ENCODE results near the gene CLK2. TPM values are rescaled to one million over a fixed set of nuclear protein-coding genes. Genes with fewer than 3 reads are reported as not detected.
A peak's percentile ranks its signal among the peaks of the same experiment; 100 is the strongest.

CLK2 gene
- total and polyA plus RNA-seq, 2 of the 13 experiments (the other 11 are each of a cell fraction or from before 2014, with no cell fraction given) = 20.1 to 73.5 TPM

DNA sequence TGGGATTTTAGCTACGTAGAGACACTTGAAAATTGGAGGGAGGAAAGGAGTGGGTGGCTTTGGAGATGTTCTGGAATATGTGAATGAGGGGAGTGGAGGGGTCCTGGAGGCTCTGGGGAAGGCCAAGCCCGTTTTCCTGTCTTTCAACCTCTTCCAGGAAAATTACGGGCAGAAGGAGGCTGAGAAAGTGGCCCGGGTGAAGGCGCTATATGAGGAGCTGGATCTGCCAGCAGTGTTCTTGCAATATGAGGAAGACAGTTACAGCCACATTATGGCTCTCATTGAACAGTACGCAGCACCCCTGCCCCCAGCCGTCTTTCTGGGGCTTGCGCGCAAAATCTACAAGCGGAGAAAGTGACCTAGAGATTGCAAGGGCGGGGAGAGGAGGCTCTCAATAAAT is 46.9 kb upstream of the CLK2 start:
- intact Hi-C loops (cut with micrococcal nuclease; ENCODE audit: unreplicated experiment) = loop anchor here (5.0 kb wide), 3 partner anchors 43 to 272 kb away; partner anchors contain the start of genes HCN3, MTX1 and THBS3
- WGBS (ENCODE audit: low lambda C conversion rate) = 97% methylated on average over 11 of the region's 11 CpGs
- POLR2A ChIA-PET = interaction anchor here (0.8 to 0.9 kb wide), 2 partner anchors 37 to 47 kb away, joined by 3 to 4 read pairs; partner anchors contain the start of gene CLK2
- no peak overlapping the region for H3K27ac ChIP-seq (ENCODE audit: extremely low read length, insufficient read depth, low read length)
- H3K4me3 ChIP-seq (replicated peaks in 1 of 3; ENCODE audit: insufficient read depth in 1 of 3, low read depth in 2 of 3, low read length in 3 of 3) = no peak overlapping the region
- no TSS peak for BruUV-seq (replicated peaks)
- peaks cover 6% of the 10 kb centered on the region for H4K20me1 ChIP-seq (ENCODE audit: insufficient read depth, low read length)
- peaks cover 32% of the 10 kb centered on the region for H3K4me1 ChIP-seq (ENCODE audit: insufficient read depth, low read length)
- FAIRE-seq (no peak), DNase-seq (ENCODE audit: low spot score) (no peak), ATAC-seq (no peak)
- no peak overlapping the region for H2AFZ ChIP-seq (ENCODE audit: low read length)
- H3K9me3 ChIP-seq (ENCODE audit: low read length) = no peaks in the 10 kb centered on the region
- TF ChIP-seq CBX2 (IDR thresholded peaks at IDR 0.05; ENCODE audit: low read depth, low read length) (no peak), CBX2 (CRISPR knock-in tag; IDR thresholded peaks at IDR 0.05; ENCODE audit: low read depth) (no peak), GATA4 (IDR thresholded peaks at IDR 0.05; ENCODE audit: borderline replicate concordance, low read depth) (0 out of 2 replicates have a peak, but pooled peaks have one; percentile 14)
- H3K4me2 ChIP-seq (ENCODE audit: low read depth, low read length) = no peak overlapping the region
- peaks cover 6 to 28% of the 10 kb centered on the region in 2 experiments; a peak in 4 of 5 replicates for H3K36me3 ChIP-seq (replicated peaks in 1 of 2; ENCODE audit: control insufficient read depth in 1 of 2, insufficient read depth in 2 of 2, low read length in 2 of 2)
- H3K79me2 ChIP-seq (ENCODE audit: insufficient read depth, low read length) = peaks cover 3% of the 10 kb centered on the region
- no peak overlapping the region for H3K9ac ChIP-seq (ENCODE audit: insufficient read depth, low read depth, low read length)
- CTCF ChIA-PET (ENCODE audit: low intra/inter-chr PET ratio, low total read pairs) = no interaction called here
- H3K27me3 ChIP-seq (ENCODE audit: control insufficient read depth in 1 of 2, insufficient read depth in 2 of 2, low read length in 2 of 2) = no peaks in the 10 kb centered on the region; a peak in 1 of 5 replicates
- in situ Hi-C loops (cut with HindIII; ENCODE audit: extremely low pct_ligation_motif_present, low pct_unique_long_range_greater_than_20kb) = no loop called here

DNA sequence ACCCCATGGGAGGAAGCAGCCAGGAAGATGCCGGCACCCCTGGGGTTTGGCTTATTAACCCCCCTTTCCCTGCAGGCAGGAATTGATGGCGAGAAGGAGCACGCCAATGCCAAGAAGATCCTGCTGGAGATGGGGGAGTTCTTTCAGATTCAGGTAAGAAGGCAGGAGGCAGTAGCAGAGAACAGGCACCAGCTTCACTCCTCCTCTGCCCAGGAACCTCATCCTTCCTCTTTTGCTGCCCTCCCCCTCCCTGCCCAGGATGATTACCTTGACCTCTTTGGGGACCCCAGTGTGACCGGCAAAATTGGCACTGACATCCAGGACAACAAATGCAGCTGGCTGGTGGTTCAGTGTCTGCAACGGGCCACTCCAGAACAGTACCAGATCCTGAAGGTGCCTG is 46.2 kb upstream of the CLK2 start:
- WGBS (ENCODE audit: low lambda C conversion rate) = 89% methylated on average over 4 of the region's 5 CpGs
- no peak overlapping the region for H2AFZ ChIP-seq (ENCODE audit: low read length)
- intact Hi-C loops (cut with micrococcal nuclease; ENCODE audit: unreplicated experiment) = no loop called here
- no peak overlapping the region for H3K4me2 ChIP-seq (ENCODE audit: low read depth, low read length)
- no peak overlapping the region for H3K4me3 ChIP-seq (replicated peaks in 1 of 3; ENCODE audit: insufficient read depth in 1 of 3, low read depth in 2 of 3, low read length in 3 of 3)
- H3K9ac ChIP-seq (ENCODE audit: insufficient read depth, low read depth, low read length) = no peak overlapping the region
- peaks cover 8% of the 10 kb centered on the region for H4K20me1 ChIP-seq (ENCODE audit: insufficient read depth, low read length)
- no TSS peak for BruUV-seq (replicated peaks)
- ChIA-PET POLR2A (no interaction called here), CTCF (ENCODE audit: low intra/inter-chr PET ratio, low total read pairs) (no interaction called here)
- ATAC-seq (no peak), FAIRE-seq (no peak), DNase-seq (ENCODE audit: low spot score) (no peak)
- H3K4me1 ChIP-seq (ENCODE audit: insufficient read depth, low read length) = peaks cover 38% of the 10 kb centered on the region
- H3K9me3 ChIP-seq (ENCODE audit: low read length) = no peaks in the 10 kb centered on the region
- no peaks in the 10 kb centered on the region; a peak in 1 of 5 replicates for H3K27me3 ChIP-seq (ENCODE audit: control insufficient read depth in 1 of 2, insufficient read depth in 2 of 2, low read length in 2 of 2)
- in situ Hi-C loops (cut with HindIII; ENCODE audit: extremely low pct_ligation_motif_present, low pct_unique_long_range_greater_than_20kb) = loop anchor here (5.0 kb wide), 1 partner anchor 42 kb away; the partner anchor contains the start of gene HCN3
- H3K36me3 ChIP-seq (replicated peaks in 1 of 2; ENCODE audit: control insufficient read depth in 1 of 2, insufficient read depth in 2 of 2, low read length in 2 of 2) = peaks cover 9 to 31% of the 10 kb centered on the region in 2 experiments; a peak in 4 of 5 replicates
- H3K79me2 ChIP-seq (ENCODE audit: insufficient read depth, low read length) = peaks cover under 1% of the 10 kb centered on the region
- H3K27ac ChIP-seq (ENCODE audit: extremely low read length, insufficient read depth, low read length) = no peak overlapping the region
- TF ChIP-seq PCBP2 (optimal IDR thresholded peaks at IDR 0.05; ENCODE audit: low read depth, low read length, poor library complexity, severe bottlenecking) (no peak), ZNF124 (CRISPR knock-in tag; IDR thresholded peaks at IDR 0.05) (no peak), ZNF136 (CRISPR knock-in tag; IDR thresholded peaks at IDR 0.05; ENCODE audit: low read depth) (no peak), TSC22D2 (CRISPR knock-in tag; IDR thresholded peaks at IDR 0.05; ENCODE audit: borderline replicate concordance) (no peak), XBP1 (CRISPR knock-in tag; IDR thresholded peaks at IDR 0.05) (no peak), NAIF1 (CRISPR knock-in tag; IDR thresholded peaks at IDR 0.05; ENCODE audit: borderline replicate concordance) (no peak), JDP2 (CRISPR knock-in tag; IDR thresholded peaks at IDR 0.05; ENCODE audit: borderline replicate concordance) (no peak), ZNF207 (IDR thresholded peaks at IDR 0.05; ENCODE audit: borderline replicate concordance) (no peak), ZNF547 (CRISPR knock-in tag; IDR thresholded peaks at IDR 0.05) (no peak), HDAC1 (CRISPR knock-in tag; IDR thresholded peaks at IDR 0.05) (no peak)
- TF ChIP-seq, protein P1, sequence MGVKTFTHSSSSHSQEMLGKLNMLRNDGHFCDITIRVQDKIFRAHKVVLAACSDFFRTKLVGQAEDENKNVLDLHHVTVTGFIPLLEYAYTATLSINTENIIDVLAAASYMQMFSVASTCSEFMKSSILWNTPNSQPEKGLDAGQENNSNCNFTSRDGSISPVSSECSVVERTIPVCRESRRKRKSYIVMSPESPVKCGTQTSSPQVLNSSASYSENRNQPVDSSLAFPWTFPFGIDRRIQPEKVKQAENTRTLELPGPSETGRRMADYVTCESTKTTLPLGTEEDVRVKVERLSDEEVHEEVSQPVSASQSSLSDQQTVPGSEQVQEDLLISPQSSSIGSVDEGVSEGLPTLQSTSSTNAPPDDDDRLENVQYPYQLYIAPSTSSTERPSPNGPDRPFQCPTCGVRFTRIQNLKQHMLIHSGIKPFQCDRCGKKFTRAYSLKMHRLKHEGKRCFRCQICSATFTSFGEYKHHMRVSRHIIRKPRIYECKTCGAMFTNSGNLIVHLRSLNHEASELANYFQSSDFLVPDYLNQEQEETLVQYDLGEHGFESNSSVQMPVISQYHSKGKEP (CRISPR knock-in tag; IDR thresholded peaks at IDR 0.05) = no peak

Data from HepG2 (cell line).